GM18526 (cell line): ENCODE data around the gene COA1.

ENCODE experiments used
- POLR2A ChIP-seq: IDR thresholded peaks from 3 replicates; pipeline ENCODE4 v1.6.1; 2011; ENCODE audit not compliant: insufficient read length; ENCODE audit errors: extremely low read depth

COA1 gene

DNA sequence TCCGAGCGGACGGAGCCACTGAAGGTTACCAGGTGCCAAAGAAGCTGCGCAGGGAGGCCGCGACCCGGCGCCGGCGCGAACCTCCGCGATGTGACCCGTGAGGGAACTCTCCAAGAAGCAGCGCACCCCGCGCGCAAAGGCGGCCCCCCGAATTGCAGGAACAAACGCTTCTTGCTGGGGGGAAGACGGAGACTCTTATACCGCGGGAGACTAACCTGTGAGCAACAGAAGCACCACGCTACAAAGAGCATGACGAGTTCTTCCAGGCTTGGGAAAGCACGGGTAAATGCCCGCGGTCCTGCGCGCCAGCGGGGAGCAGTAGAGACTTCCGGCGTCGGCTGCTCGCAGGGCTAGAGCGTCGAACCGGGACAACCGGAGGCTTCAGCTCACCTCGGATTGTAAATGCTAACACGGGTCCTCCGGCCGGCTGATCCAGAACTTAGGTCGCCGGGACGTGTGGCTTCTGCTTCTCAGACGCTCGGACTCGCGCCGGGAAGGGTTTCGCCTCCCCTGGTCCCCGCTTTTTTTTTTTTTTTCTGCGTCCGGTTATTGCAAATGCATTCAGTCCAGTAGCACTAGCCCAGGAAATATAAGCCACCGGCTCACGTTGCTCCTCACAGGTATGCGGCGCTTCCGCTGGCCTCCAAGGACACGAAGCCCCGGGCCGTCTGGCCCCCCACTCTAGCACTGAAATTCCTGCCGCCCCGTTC lies at the start of gene COA1:
Gene COA1 (minus strand): TSS at position 310 of the 710 bp plus-strand sequence. CDS start 80,909 bp downstream, outside the sequence.
- peak; percentile 75 for TF ChIP-seq POLR2A

DNA sequence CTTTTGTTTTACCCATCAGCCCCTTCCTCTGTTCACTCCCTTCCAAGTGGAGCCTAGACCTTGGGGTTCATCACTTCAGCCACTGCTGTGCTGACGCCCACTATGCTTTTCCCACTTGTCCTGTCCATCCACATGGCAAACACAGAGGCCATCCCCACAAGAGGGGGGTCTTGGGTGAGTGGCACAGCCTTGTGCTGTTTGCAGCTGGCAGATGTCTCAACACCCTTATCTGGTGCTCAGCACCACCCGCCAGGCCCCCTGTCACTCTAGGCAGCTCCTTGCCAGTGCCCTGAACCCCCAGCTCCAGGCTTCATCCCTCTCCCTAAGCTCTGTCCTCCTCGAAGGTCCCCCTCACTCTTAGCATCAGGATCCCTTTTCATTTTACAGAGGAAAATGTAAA lies 42.2 kb upstream of the COA1 start:
- no peak for TF ChIP-seq POLR2A

GRCh38 chr7:43771128-43771527 lies 41.8 kb upstream of the COA1 start:
- no peak for TF ChIP-seq POLR2A

- no peak for TF ChIP-seq POLR2A
Observed at GRCh38 chr7:43769791-43770465, 40.6 kb upstream of the COA1 start.

- TF ChIP-seq POLR2A, result no peak
Observed at GRCh38 chr7:43769281-43769680, 40.0 kb upstream of the COA1 start.

- no peak for TF ChIP-seq POLR2A
Observed at GRCh38 chr7:43768887-43769272, 39.6 kb upstream of the COA1 start.

- TF ChIP-seq POLR2A, result no peak
Observed at GRCh38 chr7:43768201-43768886, 39.0 kb upstream of the COA1 start.

DNA sequence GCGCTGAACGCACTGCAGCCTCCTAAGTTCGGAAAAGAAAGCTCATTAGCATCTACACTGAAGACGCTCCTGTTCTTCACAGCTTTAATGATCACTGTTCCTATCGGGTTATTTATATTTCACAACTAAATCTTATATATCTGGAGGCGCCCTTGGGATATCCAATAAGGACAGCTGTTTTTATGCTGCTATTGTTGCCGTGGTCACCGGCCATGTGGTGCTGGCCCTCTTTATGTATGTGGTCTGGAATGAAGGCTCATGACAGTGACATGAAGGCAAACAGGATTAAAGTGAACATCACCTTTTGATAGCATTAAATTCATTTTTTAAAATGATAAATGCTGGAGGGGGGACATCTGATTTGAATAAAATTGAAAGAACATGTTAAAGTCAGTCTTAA lies 38.0 kb upstream of the COA1 start:
- TF ChIP-seq POLR2A, result no peak

- no peak for TF ChIP-seq POLR2A
Observed at GRCh38 chr7:43766564-43766963, 37.2 kb upstream of the COA1 start.

- TF ChIP-seq POLR2A, result no peak
Observed at GRCh38 chr7:43764807-43765491, 35.6 kb upstream of the COA1 start.

DNA sequence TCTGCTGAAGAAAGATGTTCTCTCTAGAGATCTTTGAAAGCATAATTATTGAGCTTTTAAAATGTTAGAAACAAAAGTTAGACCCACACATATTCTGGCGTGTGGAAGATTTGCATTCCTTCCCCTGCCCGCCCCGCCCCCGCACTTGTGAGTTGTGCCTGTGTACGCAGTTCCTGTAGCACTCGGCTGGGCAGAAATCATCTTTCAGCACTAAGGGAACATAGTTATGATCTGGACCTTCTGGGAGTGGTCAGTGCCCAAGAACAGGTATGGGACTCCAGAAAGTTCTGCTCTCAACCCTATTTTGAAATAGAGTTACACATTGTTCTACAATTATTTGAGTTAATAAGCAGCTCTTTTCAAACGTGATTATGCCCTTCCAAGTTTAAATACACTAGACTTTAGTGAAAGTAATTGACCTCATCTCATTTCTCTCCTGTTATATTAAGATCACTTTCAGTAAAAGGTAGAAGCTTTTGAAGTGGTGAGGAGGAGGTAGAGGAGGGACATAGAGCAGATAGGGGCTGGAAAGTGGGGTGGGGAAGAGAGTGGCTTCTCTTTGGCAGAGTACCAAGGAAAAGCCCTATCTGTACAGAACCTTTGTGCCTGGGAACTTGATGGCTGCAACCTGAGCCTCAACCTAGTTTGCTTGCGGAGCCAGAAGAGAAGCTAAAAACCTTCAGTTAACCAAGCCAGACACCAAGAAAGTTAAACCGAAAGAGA lies 34.9 kb upstream of the COA1 start:
- no peak for TF ChIP-seq POLR2A

DNA sequence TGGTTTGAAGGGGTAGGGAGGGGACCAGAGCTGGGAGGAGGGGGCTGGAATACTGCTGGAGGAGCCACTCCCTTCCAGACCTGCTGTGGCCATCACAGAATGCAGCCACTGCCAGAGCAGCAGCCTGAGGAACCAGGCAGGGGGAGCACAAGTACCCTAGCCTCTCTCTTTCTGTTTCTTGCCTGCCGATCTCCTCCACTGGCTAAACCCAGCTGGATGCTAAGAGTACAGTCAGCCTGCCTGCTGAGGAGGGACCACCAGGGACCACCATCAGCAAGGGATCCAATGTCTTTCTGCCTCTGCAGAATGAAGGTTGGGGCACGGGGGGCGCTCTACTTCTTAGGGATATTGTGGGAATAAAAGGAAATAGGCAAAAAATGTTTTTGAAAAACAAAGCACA lies 33.9 kb upstream of the COA1 start:
- no peak for TF ChIP-seq POLR2A

- TF ChIP-seq POLR2A, result no peak
Observed at GRCh38 chr7:43761938-43762692, 32.8 kb upstream of the COA1 start.

DNA sequence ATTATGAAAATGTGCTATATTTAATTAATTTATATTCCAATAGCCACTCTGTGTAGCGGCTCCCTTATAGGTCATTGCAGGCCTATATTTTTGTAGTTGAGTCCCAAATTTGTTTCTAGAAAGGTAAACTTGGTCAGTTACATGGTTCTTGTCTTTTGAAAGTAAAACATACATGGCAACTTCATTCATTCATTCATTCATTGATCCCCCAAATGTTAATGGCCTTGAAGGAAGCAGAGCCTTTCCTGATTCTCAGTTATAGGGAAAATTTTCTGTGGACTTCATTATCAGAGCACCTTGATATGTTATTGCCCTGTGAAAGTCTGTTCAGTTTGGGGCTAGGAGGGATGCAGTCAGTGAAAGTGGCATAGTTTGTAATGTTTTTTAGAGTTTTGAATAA lies 32.1 kb upstream of the COA1 start:
- TF ChIP-seq POLR2A, result no peak
